ENCODE measurements around the gene MLXIP.

The MLXIP gene

GRCh38 chr12:122182887-122183587, 104.5 kb downstream of the MLXIP start, which contains the start of gene LRRC43:
TSS of gene LRRC43 (plus strand) at chr12:122183123. CDS start at chr12:122183145, 22 bp downstream.
- DNase-seq (ENCODE audit: low read depth in 2 of 3, low spot score in 1 of 3) = no peak

GRCh38 chr12:122183588-122183940, 105.0 kb downstream of the MLXIP start:
- DNase-seq (ENCODE audit: low read depth in 2 of 3, low spot score in 1 of 3) = no peak

- DNase-seq (ENCODE audit: low read depth in 2 of 3, low spot score in 1 of 3) = no peak
Measured at GRCh38 chr12:122184517-122184916, 106.0 kb downstream of the MLXIP start.

- DNase-seq (ENCODE audit: low read depth in 2 of 3, low spot score in 1 of 3) = no peak
Measured at GRCh38 chr12:122185079-122185478, 106.5 kb downstream of the MLXIP start.

- no peak for DNase-seq (ENCODE audit: low read depth in 2 of 3, low spot score in 1 of 3)
Measured at GRCh38 chr12:122185494-122186082, 107.0 kb downstream of the MLXIP start.

- no peak for DNase-seq (ENCODE audit: low read depth in 2 of 3, low spot score in 1 of 3)
Measured at GRCh38 chr12:122187466-122187865, 108.9 kb downstream of the MLXIP start.

- DNase-seq (ENCODE audit: low read depth in 2 of 3, low spot score in 1 of 3) = no peak
Measured at GRCh38 chr12:122189626-122190475, 111.3 kb downstream of the MLXIP start.

- peak; percentile 51 to 77 (median 59) for DNase-seq (ENCODE audit: low read depth in 2 of 3, low spot score in 1 of 3)
Measured at GRCh38 chr12:122190842-122191668, 112.5 kb downstream of the MLXIP start.

- DNase-seq (ENCODE audit: low read depth in 2 of 3, low spot score in 1 of 3) = no peak
Measured at GRCh38 chr12:122192441-122192840, 113.9 kb downstream of the MLXIP start.

- DNase-seq (ENCODE audit: low read depth in 2 of 3, low spot score in 1 of 3) = no peak
Measured at GRCh38 chr12:122194804-122195203, 116.2 kb downstream of the MLXIP start.

- no peak for DNase-seq (ENCODE audit: low read depth in 2 of 3, low spot score in 1 of 3)
Measured at GRCh38 chr12:122195405-122195804, 116.8 kb downstream of the MLXIP start.

All from stimulated activated CD4-positive, alpha-beta T cell treated with anti-CD3 and anti-CD28 coated beads, Interleukin-12 subunit alpha, Interleukin-12 subunit beta, amount 100 ng/mL, for 48 hours (primary cell).